ENCODE data around the gene ZCCHC24. TPM values are rescaled to one million over a fixed set of nuclear protein-coding genes. Genes with fewer than 3 reads are reported as not detected.

Gene ZCCHC24
- total and polyA plus RNA-seq, 9 donors = 21.6 to 92.1 (median 58.3) TPM

DNA sequence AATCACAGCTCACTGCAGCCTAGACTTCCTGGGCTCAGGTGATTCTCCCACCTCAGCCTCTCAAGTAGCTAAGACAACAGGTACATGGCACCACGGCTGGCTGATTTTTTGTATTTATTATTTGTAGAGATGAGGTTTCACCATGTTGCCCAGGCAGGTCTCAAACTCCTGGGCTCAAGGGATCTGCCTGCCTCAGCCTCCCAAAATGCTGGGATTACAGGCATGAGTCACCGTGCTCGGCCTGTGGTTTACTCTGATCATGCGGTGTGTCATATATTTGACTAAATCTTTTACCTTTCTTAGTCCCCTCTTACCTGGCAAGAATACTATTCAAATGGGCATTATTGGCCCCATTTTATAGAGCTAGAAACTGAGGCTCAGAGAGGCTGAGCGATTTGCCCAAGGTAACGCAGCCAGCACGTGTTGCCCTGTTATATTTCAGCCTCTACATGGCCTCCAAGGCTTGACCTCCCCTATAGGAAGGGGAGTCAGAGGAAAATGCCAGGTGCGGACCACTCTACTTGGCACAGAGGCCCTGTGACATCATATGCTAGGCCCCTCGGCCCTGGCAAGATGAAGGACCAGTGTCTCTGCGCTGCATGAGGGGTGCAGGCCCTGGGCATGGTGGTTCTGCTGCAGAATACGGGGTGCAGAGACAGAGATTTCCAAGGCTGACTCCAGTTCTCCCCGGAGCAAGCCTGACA, 8.2 kb downstream of the ZCCHC24 start:
- intact Hi-C loops (cut with DNase I) = no loop called here
- TF ChIP-seq, protein P1, sequence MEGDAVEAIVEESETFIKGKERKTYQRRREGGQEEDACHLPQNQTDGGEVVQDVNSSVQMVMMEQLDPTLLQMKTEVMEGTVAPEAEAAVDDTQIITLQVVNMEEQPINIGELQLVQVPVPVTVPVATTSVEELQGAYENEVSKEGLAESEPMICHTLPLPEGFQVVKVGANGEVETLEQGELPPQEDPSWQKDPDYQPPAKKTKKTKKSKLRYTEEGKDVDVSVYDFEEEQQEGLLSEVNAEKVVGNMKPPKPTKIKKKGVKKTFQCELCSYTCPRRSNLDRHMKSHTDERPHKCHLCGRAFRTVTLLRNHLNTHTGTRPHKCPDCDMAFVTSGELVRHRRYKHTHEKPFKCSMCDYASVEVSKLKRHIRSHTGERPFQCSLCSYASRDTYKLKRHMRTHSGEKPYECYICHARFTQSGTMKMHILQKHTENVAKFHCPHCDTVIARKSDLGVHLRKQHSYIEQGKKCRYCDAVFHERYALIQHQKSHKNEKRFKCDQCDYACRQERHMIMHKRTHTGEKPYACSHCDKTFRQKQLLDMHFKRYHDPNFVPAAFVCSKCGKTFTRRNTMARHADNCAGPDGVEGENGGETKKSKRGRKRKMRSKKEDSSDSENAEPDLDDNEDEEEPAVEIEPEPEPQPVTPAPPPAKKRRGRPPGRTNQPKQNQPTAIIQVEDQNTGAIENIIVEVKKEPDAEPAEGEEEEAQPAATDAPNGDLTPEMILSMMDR (IDR thresholded peaks at IDR 0.05) = no peak
- no peak for TF ChIP-seq EP300 (IDR thresholded peaks at IDR 0.05)
- TF ChIP-seq POLR2A (IDR thresholded peaks at IDR 0.05) = no peak
- peak overlapping the region; percentile 31 to 88 for H3K27ac ChIP-seq
- DNase-seq = peak in 3 of 5 donors; percentile 8 to 31 (median 19)
- no peak overlapping the region for H3K4me3 ChIP-seq
- no peaks in the 10 kb centered on the region for H3K27me3 ChIP-seq
- H3K36me3 ChIP-seq = no peaks in the 10 kb centered on the region
- H3K4me1 ChIP-seq (ENCODE audit: insufficient read depth) = peaks cover 63% of the 10 kb centered on the region
- 83 to 91% (median 86%) methylated on average over 12 of the region's 12 CpGs for WGBS, 3 donors
- no peaks in the 10 kb centered on the region for H3K9me3 ChIP-seq

DNA sequence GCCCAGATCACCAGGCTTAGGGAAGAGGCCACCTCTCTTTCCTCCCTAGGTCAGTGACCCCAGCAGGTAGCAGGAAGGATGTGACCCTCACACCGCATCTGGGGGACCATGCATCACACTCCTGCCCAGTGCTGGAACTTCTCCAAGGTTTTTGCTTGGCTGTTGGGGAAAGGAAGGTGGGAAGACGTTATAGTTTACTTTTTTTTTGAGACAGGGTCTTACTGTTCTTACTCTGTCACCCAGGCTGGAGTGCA, 8.6 kb downstream of the ZCCHC24 start:
- Histone ChIP-seq H3K36me3 (no peaks in the 10 kb centered on the region), H3K9me3 (no peaks in the 10 kb centered on the region), H3K27ac (peak overlapping the region in 1 of 2 donors; percentile 88), H3K4me3 (no peak overlapping the region), H3K4me1 (ENCODE audit: insufficient read depth) (peaks cover 68% of the 10 kb centered on the region), H3K27me3 (no peaks in the 10 kb centered on the region)
- WGBS, 3 donors = 39 to 63% (median 53%) methylated on average over 2 of the region's 2 CpGs
- peak in 3 of 5 donors; percentile 8 to 28 (median 23) for DNase-seq
- intact Hi-C loops (cut with DNase I) = no loop called here
- TF ChIP-seq, protein P1 (IDR thresholded peaks at IDR 0.05) = no peak
- TF ChIP-seq EP300 (IDR thresholded peaks at IDR 0.05) (no peak), POLR2A (IDR thresholded peaks at IDR 0.05) (no peak)

DNA sequence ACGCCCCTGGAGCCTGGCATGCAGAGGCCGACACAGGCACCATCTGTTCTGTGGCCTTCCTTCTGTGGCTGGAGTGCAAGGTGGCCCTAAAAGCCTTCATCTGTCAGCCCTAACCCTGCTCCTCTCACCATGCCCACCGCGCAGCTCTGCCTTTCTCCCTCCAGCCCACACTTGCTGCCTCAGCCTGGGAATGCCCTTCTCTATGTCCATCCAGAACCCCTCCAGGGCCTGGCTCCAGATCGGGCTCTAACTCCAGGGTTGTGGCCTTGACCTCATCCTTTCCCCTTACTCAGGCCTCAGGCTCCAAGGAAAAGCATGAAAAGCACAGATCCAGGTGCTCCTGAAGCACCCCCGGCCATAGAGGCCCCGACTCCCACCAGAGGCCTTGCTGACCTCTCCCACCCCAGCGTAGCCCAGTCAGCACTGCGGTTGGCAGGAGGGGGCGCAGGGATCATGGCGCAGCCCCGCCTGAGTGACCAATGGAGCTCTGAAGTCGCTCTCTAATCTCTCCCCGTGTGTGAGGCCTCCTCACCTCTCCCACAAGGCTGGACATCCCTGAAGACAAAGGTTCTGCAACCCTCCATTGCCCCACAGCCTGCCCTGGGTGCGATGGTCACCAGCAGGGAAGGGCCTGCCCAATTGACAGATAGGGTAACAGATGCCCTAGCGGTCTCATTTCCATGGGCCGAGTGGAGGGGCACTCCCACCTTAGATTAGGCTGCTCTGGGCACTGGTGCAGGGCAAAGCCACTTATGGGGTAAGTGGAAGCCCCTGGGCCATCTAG, 9.2 kb downstream of the ZCCHC24 start:
- peaks cover 70% of the 10 kb centered on the region for H3K4me1 ChIP-seq (ENCODE audit: insufficient read depth)
- peak overlapping the region; percentile 6 for H3K4me3 ChIP-seq
- no peaks in the 10 kb centered on the region for H3K27me3 ChIP-seq
- H3K36me3 ChIP-seq = no peaks in the 10 kb centered on the region
- peak; percentile 22 to 51 (median 39) for DNase-seq
- WGBS, 3 donors = 63 to 73% (median 63%) methylated on average over 17 of the region's 17 CpGs
- H3K9me3 ChIP-seq = no peaks in the 10 kb centered on the region
- intact Hi-C loops (cut with DNase I) = no loop called here
- TF ChIP-seq, protein P1 (IDR thresholded peaks at IDR 0.05) = no peak
- TF ChIP-seq EP300 (IDR thresholded peaks at IDR 0.05) = no peak
- TF ChIP-seq POLR2A (IDR thresholded peaks at IDR 0.05) = no peak
- H3K27ac ChIP-seq = peak overlapping the region; percentile 88 to 95

DNA sequence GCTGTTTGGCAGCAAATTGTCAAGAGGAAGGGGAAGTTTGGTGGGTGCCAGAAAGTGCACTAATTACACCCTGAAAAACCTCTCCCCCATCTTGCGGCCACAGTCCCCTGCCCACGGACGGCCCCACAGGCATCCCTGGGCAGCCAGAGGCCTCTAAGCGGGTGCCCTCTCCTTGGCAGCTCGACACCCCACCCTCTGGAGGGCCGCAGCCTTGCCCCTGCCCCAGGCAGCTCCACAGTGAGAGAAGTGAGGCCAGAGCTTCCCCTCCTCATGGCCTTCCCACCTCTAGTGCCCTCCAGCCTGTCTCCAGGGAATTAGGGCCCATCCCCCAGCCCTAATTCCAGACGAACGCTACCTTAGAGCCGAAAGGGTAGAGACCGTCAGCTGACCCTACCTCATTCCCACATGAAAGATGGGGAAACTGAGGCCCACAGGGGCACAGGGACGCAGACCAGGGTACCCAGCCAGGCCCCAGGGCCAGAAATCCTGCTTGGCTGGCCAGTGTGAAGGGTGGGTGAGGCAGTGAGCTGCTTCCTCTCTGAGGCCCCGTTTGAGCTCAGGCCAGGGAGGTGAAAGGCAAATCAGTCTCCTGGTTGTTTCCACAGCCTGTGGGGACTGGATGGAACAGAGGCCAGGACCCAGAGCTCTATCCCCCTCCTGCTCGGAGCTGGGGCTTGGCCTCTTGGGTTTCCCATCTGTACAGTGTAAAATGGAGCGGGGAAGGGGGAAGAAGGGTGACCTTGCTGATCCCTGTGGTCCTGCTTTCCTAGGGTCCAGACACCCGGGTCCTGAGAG, 10.0 kb downstream of the ZCCHC24 start:
- intact Hi-C loops (cut with DNase I) = no loop called here
- Histone ChIP-seq H3K4me1 (ENCODE audit: insufficient read depth) (peaks cover 66% of the 10 kb centered on the region), H3K9me3 (no peaks in the 10 kb centered on the region), H3K36me3 (no peaks in the 10 kb centered on the region), H3K4me3 (peak overlapping the region; percentile 40), H3K27me3 (no peaks in the 10 kb centered on the region), H3K27ac (peak overlapping the region; percentile 88 to 95)
- DNase-seq = peak; percentile 73 to 82 (median 78)
- 18 to 26% (median 19%) methylated on average over 14 to 15 of the region's 15 CpGs for WGBS, 3 donors
- no peak for TF ChIP-seq POLR2A (IDR thresholded peaks at IDR 0.05)
- no peak for TF ChIP-seq EP300 (IDR thresholded peaks at IDR 0.05)
- TF ChIP-seq, protein P1 (IDR thresholded peaks at IDR 0.05) = no peak
